CD14-positive monocyte (primary cell): ENCODE measurements around the gene MYO19. TPM values are rescaled to one million over a fixed set of nuclear protein-coding genes. Genes with fewer than 3 reads are reported as not detected.

Source experiments
- DNase-seq, 3 donors: peaks; one replicate each; pipeline ENCODE4 v3.0.0-alpha.2; 2011 to 2022
- H2AFZ ChIP-seq: 2 replicates; pipeline ENCODE4 v1.6.0; 2012; ENCODE audit warnings: mild to moderate bottlenecking, low read depth, low read length, inconsistent platforms; ENCODE audit not compliant: insufficient read depth, poor library complexity, severe bottlenecking
- H3K27ac ChIP-seq, 2 donors: 1 replicate in 1 of 2; 2 replicates in 1 of 2; pipeline ENCODE4 v1.5.1; 2012 to 2013; ENCODE audit warnings: low read length in 2 of 2, control low read depth in 1 of 2, inconsistent platforms in 1 of 2, low read depth in 1 of 2, mild to moderate bottlenecking in 1 of 2
- H3K27me3 ChIP-seq, 2 donors: one replicate each; pipeline versions ENCODE4 v1.6.0 to v1.6.1; 2011 to 2013; ENCODE audit warnings: low read length in 2 of 2; ENCODE audit not compliant: control insufficient read depth in 2 of 2, insufficient read depth in 2 of 2
- H3K36me3 ChIP-seq, 2 donors: replicated peaks in 1 of 2; 1 replicate in 1 of 2; 2 replicates in 1 of 2; pipeline versions ENCODE4 v1.5.1 to v1.6.1; 2012 to 2013; ENCODE audit warnings: low read length in 2 of 2, control low read depth in 1 of 2, inconsistent platforms in 1 of 2, mild to moderate bottlenecking in 1 of 2; ENCODE audit not compliant: insufficient read depth in 2 of 2, control insufficient read depth in 1 of 2
- H3K4me1 ChIP-seq, 2 donors: 1 replicate in 1 of 2; 2 replicates in 1 of 2; pipeline versions ENCODE4 v1.5.1 to v1.6.1; 2012 to 2013; ENCODE audit warnings: low read length in 2 of 2, control low read depth in 1 of 2, inconsistent platforms in 1 of 2, mild to moderate bottlenecking in 1 of 2, moderate library complexity in 1 of 2; ENCODE audit not compliant: insufficient read depth in 2 of 2, control insufficient read depth in 1 of 2
- H3K4me2 ChIP-seq: replicated peaks from 2 replicates; pipeline ENCODE3; 2012; ENCODE audit warnings: low read length, moderate library complexity, mild to moderate bottlenecking; ENCODE audit not compliant: poor library complexity, severe bottlenecking; ENCODE audit errors: extremely low read depth
- H3K4me3 ChIP-seq, 3 experiments: fragments of 200-600 bp in 1 of 3; sonication (generic) in 1 of 3; replicated peaks in 1 of 3; 1 replicate in 2 of 3; 2 replicates in 1 of 3; pipeline ENCODE4 v1.5.1; 2011 to 2013; ENCODE audit warnings: low read length in 3 of 3, mild to moderate bottlenecking in 3 of 3, control low read depth in 2 of 3, low read depth in 2 of 3, inconsistent platforms in 1 of 3, moderate library complexity in 1 of 3
- H3K79me2 ChIP-seq: 2 replicates; pipeline ENCODE4 v1.6.0; 2012; ENCODE audit warnings: mild to moderate bottlenecking, control low read depth, inconsistent platforms, low read length, moderate library complexity; ENCODE audit not compliant: insufficient read depth
- H3K9ac ChIP-seq: 2 replicates; pipeline ENCODE4 v1.6.0; 2017; ENCODE audit warnings: low read length, mild to moderate bottlenecking; ENCODE audit not compliant: insufficient read depth, poor library complexity, severe bottlenecking
- H3K9me3 ChIP-seq, 2 donors: replicated peaks in 1 of 2; 1 replicate in 1 of 2; 2 replicates in 1 of 2; pipeline versions ENCODE4 v1.5.1 to v1.6.1; 2012 to 2013; ENCODE audit warnings: low read length in 2 of 2, control low read depth in 1 of 2; ENCODE audit not compliant: control insufficient read depth in 1 of 2, insufficient read depth in 1 of 2
- H4K20me1 ChIP-seq: 2 replicates; pipeline ENCODE4 v1.6.0; 2012; ENCODE audit warnings: mild to moderate bottlenecking, low read length, control low read depth, moderate library complexity; ENCODE audit not compliant: insufficient read depth
- H3K27ac Mint-ChIP-seq, 7 donors: one replicate each; pipeline ENCODE4 v1.8.0; 2020; ENCODE audit warnings: mild to moderate bottlenecking in 7 of 7, mixed read lengths in 7 of 7, moderate library complexity in 6 of 7, inconsistent platforms in 2 of 7
- H3K27me3 Mint-ChIP-seq, 3 donors: one replicate each; pipeline ENCODE4 v1.8.0; 2021 to 2022; ENCODE audit warnings: low read depth in 3 of 3, mild to moderate bottlenecking in 3 of 3, mixed read lengths in 3 of 3, moderate library complexity in 3 of 3, inconsistent platforms in 1 of 3
- H3K36me3 Mint-ChIP-seq, 2 donors: one replicate each; pipeline ENCODE4 v1.8.0; 2020; ENCODE audit warnings: mixed read lengths in 2 of 2, inconsistent platforms in 1 of 2, mild to moderate bottlenecking in 1 of 2
- H3K4me1 Mint-ChIP-seq: one replicate; pipeline ENCODE4 v1.8.0; 2020; ENCODE audit warnings: mild to moderate bottlenecking, mixed read lengths
- H3K4me3 Mint-ChIP-seq, 2 donors: one replicate each; pipeline ENCODE4 v1.8.0; 2020; ENCODE audit warnings: mild to moderate bottlenecking in 2 of 2, mixed read lengths in 2 of 2, moderate library complexity in 1 of 2
- H3K9me3 Mint-ChIP-seq, 7 donors: one replicate each; pipeline ENCODE4 v1.8.0; 2020 to 2022; ENCODE audit warnings: mixed read lengths in 7 of 7, mild to moderate bottlenecking in 6 of 7, moderate library complexity in 6 of 7, inconsistent platforms in 2 of 7
- CTCF ChIP-seq: fragments of 200-600 bp; IDR thresholded peaks from one replicate; pipeline ENCODE4 v1.8.0; 2022; ENCODE audit warnings: antibody characterized with exemption, mild to moderate bottlenecking
- WGBS: methylation state at CpG from one replicate; pipeline ENCODE4 v1.1.5; 2013; ENCODE audit warnings: missing lambda C conversion rate; ENCODE audit not compliant: insufficient coverage; 5-methylcytosine and 5-hydroxymethylcytosine counted together
- intact Hi-C, 2 donors: fragments of 100-400 bp; cut with micrococcal nuclease; formaldehyde crosslinking; loops; one replicate each; pipeline versions ENCODE4 v1.15.0 to v1.15.1; 2023
- polyA plus RNA-seq, 3 donors: library from polyadenylated mRNA; depleted of rRNA in 1 of 3; unstranded in 2 of 3; stranded (reverse) in 1 of 3; fragments of 300-500 nt in 2 of 3; fragments of >200 nt in 1 of 3; fragmentation: Illumina TruSeq in 2 of 3; gene quantifications; 1 replicate in 2 of 3; 2 replicates in 1 of 3; pipeline ENCODE4 v1.2.3, GENCODE V29; 2012 to 2021

MYO19 gene
- polyA plus RNA-seq, 3 donors, result 1.2 to 51.3 (median 1.9) TPM

GRCh38 chr17:36525113-36525512, 9.6 kb downstream of the MYO19 start:
- DNase-seq, result no peak
- H3K4me1 Mint-ChIP-seq, result peaks cover 7% of the 10 kb centered on the region
- H3K4me3 Mint-ChIP-seq, result no peak overlapping the region
- no peaks in the 10 kb centered on the region for H3K27me3 ChIP-seq
- no peaks in the 10 kb centered on the region for H3K79me2 ChIP-seq
- no peaks in the 10 kb centered on the region for H4K20me1 ChIP-seq
- H3K4me2 ChIP-seq, result no peak overlapping the region
- H3K9me3 Mint-ChIP-seq, result no peaks in the 10 kb centered on the region
- intact Hi-C loops, result no loop called here
- no peak overlapping the region for H3K27ac ChIP-seq
- peaks cover 54 to 70% of the 10 kb centered on the region in 2 donors for H3K36me3 ChIP-seq
- H3K27ac Mint-ChIP-seq, result no peak overlapping the region
- no peak overlapping the region for H3K4me3 ChIP-seq
- peaks cover 0 to 1% (median 0%) of the 10 kb centered on the region in 3 donors for H3K27me3 Mint-ChIP-seq
- peaks cover 50 to 75% of the 10 kb centered on the region in 2 donors for H3K36me3 Mint-ChIP-seq
- no peaks in the 10 kb centered on the region for H3K9me3 ChIP-seq
- peaks cover 0 to 7% of the 10 kb centered on the region in 2 donors for H3K4me1 ChIP-seq
- H3K9ac ChIP-seq, result no peak overlapping the region
- WGBS, result 100% methylated on average over 1 of the region's 2 CpGs
- TF ChIP-seq CTCF, result no peak
- no peak overlapping the region for H2AFZ ChIP-seq

GRCh38 chr17:36524428-36524876, 10.2 kb downstream of the MYO19 start:
- Mint-ChIP-seq H3K4me3 (no peak overlapping the region), H3K27ac (peak overlapping the region in 1 of 7 donors; percentile 15), H3K4me1 (peaks cover 5% of the 10 kb centered on the region), H3K36me3 (peaks cover 51 to 80% of the 10 kb centered on the region in 2 donors), H3K9me3 (no peaks in the 10 kb centered on the region), H3K27me3 (peaks cover 0 to 1% (median 0%) of the 10 kb centered on the region in 3 donors)
- Histone ChIP-seq H3K4me3 (no peak overlapping the region), H3K79me2 (no peaks in the 10 kb centered on the region), H3K9ac (no peak overlapping the region), H3K4me1 (peaks cover 0 to 6% of the 10 kb centered on the region in 2 donors), H3K4me2 (no peak overlapping the region), H3K27ac (no peak overlapping the region), H3K9me3 (no peaks in the 10 kb centered on the region), H3K36me3 (peaks cover 54 to 72% of the 10 kb centered on the region in 2 donors), H2AFZ (no peak overlapping the region), H3K27me3 (no peaks in the 10 kb centered on the region), H4K20me1 (no peaks in the 10 kb centered on the region)
- no peak for TF ChIP-seq CTCF
- DNase-seq, result no peak
- WGBS, result 71% methylated on average over 2 of the region's 4 CpGs
- intact Hi-C loops, result no loop called here
